Endometrial microvascular endothelial cells (primary cell): ENCODE results near the gene USP24. TPM values are rescaled to one million over a fixed set of nuclear protein-coding genes. Genes with fewer than 3 reads are reported as not detected.

Experiments used
- in situ Hi-C: cut with HindIII; loops from 2 replicates; pipeline ENCODE4 v1.10.0; 2017; ENCODE audit warnings: low sequenced_read_pairs, low pct_unique_long_range_greater_than_20kb; ENCODE audit errors: inconsistent ontology term
- total RNA-seq: library from RNA; depleted of rRNA; stranded (reverse); fragments of >200 nt; gene quantifications from one replicate; pipeline ENCODE4 v1.2.3, GENCODE V29; 2015; ENCODE audit errors: inconsistent ontology term

The USP24 gene
- total RNA-seq, 1 donor from 2014 or later: 22.5 TPM

DNA sequence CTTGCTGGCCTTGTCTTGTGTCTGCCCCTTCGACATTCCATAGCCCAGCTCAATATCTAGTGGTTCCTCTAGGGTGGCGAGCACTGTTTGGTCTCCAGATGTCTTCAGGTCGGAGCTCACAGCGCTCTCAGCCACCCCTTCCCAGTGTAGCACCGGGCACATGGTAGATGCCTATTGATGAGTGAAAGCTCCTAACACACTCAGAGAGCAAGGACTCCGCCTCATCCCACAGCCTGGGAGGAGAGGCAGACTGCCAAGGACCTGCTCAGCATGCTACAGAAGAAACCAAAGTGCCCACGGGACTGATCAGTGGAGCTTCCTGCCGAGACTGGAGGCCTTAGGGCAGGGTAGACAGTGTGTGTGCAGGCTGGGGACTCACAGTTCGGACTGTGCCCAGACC is 164.9 kb downstream of the USP24 start:
- in situ Hi-C loops: no loop called here

DNA sequence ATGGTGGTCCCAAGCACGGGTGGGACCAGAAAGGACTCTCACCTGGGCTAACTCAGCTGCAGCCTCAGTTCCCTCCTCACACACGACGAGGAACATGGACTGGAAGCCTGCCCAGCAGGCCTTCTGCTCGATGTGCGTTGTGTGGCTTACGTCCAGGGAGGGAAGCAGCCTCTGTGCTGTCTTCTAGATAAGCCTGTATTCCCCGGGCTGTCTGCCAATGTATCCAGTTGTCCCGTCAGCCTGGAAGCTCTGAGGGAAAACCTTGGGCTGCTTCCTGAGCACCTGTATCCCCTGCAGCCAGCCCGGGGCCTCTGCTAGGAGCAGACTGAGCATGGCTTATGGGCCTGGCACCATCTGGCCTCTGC is 165.3 kb downstream of the USP24 start:
- in situ Hi-C loops: no loop called here

DNA sequence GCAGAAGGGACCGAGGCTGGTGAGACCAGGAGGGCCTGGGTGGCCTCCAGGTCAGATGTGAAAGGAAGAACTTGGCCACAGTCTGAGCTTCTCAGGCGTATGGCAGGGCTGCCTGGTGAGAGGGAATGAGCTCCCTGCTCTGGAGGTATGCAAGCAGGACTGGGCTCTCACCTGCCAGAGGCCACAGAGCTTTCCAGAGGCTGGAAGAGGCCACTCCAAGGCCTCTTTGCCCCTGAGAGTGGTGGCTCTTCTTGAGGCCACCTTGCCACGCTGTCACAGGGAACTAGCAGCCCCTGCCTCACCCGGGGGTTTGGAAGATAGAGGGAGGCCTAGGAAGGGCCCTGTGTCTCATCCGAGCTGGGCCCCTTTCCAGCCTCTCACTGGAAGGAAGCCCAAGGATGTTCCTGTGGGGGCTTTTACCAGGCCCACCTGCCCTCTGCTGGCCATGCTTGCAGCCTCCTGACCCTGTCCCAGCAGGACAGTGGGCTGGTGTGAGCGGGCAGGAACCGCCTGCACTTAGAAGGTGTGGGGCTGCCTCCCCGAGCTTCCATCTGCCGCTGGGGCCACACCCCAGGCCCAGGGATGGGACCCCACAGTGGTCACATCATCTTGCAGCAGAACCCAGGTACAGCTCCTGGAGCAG is 165.8 kb downstream of the USP24 start:
- in situ Hi-C loops: no loop called here

DNA sequence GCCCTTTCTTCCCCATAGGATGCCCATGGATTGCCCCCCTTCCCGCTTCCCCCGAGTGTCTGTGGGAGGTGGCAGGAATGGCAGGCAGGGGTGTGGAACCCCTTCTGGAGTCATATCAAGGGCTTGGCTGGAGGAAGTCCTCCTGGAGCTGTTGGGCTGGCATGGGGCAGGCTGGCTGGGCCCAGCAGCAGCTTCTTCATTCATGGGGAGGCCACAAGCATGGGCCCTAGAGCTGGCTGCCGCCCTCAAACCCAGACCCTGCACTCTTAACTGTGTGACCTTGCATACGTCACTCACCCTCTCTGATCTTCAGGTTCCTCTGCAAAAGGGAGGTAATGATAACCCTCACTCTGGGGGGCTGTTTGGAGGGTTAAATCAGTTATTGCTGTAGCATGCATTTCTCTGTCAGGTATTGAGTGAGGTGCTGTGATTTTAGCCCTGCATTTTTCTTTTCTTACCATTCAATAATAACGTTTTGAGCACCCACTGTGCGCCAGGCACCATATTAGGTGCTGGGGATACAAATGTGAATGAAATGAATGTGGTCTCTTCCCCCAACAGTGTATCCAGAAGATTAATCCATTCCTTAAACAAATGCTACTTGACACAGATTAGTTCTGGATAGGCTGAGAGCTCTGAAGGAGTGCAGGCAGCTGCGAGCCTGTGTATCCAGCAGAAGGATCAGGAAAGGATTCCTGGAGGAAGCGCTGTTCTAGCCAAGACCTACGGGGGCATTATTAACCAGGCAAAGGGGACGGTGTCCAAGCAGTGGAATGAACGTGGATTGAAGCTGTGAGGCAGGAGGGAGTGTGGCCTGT is 166.5 kb downstream of the USP24 start:
- in situ Hi-C loops: no loop called here

DNA sequence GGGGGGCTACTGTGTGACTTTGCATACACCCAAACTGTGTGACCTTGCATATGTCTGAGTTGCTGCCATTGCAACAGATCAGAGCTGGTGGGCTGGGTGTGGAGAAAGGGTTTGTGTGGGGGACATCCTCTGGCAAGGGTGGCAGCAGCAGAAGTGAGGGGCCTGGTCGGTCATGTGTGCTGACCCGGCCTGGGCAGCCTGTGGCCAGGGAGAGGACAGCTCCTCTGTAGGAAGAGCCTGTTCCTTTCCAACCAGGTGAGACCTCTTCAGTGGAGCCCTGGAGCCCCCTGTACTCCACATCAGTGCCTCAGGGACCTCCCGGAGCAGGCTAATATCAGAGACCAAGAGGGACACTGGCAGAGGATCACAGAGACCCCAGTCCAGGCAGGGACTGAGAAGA is 167.6 kb downstream of the USP24 start:
- in situ Hi-C loops: no loop called here

DNA sequence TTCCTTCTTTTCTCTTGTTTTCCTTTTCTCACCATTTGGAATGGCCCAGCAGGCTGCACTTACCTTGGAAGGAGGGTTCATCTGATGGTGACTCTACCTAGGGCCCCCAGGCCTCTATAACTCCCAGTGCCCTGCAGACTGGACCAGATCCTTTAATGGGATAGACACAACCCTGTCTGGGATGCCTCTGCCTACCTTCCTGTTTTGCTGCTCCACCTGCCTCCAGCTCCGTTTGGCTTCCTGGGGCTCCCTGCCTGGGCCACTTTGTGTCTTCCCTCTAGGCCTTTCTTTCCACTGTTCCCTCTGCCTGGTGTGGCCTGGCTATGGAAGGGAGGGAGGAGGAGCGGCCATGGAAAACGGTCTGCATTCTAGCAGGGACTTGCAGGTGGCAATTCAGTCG is 168.3 kb downstream of the USP24 start:
- in situ Hi-C loops: no loop called here

DNA sequence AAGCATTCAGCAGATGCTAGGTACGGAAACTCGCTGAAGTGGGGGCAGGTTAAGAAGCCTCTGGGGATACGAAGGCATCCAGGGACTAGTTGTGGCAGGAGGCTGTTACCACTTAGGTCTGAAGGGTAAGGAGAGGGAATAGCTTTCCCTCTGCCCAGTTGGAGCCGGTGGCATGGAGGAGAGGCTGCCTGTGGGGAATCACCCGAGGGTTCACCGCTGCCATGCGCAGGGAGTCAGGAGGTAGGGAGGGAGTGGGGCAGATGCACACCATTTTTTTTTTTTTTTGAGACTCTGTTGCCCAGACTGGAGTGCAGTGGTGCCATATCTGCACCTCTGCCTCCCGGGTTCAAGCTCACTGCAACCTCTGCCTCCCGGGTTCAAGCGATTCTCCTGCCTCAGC is 169.7 kb downstream of the USP24 start:
- in situ Hi-C loops: no loop called here

DNA sequence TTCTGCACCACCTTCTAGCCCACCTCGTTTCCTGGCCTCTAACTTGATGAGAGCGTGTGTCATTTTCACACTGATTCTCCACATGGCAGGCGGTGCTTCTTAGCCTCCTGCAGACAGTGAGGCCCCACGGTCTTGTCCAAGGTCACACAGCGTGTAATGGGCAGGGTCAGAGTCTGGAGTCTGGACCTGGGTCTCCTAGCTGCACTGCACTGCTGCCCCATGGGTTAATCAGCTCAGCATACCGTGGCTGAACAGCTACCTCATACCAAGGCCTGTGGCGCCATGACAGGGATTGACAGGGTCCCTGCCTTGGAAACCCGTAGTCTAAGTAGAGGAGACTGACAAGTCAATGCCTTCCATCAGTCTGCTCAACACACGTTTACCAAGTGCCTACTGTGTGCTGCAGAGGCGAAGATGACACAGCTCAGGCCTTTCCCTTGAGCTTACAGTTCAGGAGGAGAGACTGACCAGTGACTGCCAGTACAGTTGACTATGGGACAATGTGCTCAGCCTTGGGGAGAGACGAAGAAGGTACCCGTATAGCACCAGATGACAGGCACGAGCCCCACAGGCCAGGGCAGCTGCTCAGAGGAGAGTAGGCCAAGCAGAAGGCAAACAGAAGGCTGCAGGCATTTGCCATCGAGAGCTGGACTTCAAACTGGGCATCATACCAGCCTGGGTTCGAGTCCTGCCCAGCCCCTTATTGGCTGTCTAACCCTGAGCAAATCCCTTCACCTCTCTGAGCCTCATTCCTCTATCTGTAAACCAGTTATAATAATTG is 170.4 kb downstream of the USP24 start:
- in situ Hi-C loops: no loop called here

DNA sequence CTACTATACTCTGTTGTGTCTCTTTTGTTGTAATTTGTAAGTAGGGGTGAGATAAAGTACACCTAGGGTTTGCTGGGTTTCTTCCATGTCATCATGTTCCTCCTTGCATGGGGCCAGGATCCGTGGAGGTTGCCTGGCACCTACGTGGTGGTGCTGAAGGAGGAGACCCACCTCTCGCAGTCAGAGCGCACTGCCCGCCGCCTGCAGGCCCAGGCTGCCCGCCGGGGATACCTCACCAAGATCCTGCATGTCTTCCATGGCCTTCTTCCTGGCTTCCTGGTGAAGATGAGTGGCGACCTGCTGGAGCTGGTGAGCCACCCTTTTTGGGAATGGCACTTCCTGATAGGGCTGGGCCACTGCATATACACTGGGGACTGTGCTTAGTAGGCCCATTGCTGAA is 171.4 kb downstream of the USP24 start:
- in situ Hi-C loops: no loop called here

DNA sequence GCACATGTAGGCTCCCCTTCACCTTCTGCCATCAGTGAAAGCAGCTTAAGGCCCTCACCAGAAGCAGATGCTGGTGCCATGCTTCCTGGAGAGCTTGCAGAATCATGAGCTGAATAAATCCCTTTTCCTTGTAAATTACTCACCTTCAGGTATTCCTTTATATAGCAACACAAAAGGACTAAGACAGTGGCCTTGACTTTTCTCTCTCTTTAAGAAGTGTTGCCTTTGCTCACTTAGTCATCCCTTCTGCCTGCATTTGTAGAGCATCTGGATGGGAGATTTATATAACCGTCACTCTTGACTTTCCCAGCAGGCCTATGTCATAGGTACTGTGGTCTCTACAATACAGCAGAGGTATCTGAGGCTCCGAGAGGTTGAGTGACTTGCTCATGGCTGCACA is 172.2 kb downstream of the USP24 start:
- in situ Hi-C loops: no loop called here

DNA sequence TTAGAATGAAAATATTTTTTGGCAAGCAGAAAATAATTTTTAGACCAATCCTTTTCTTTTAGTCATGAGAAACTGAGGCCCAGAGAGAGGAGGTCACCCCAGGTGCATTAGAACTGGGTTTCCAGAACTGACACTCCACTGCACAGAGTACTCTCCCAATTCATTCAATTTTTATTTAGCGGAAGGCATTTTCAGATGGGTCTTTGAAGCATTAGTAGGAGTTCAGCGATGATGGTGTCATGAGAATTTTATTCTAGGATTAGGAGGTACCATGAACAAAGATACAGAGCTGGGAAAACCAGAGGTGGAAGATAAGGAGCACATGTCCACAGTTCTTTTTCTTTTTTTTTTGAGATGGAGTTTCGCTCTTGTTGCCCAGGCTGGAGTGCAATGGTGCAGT is 173.6 kb downstream of the USP24 start:
- in situ Hi-C loops: no loop called here

DNA sequence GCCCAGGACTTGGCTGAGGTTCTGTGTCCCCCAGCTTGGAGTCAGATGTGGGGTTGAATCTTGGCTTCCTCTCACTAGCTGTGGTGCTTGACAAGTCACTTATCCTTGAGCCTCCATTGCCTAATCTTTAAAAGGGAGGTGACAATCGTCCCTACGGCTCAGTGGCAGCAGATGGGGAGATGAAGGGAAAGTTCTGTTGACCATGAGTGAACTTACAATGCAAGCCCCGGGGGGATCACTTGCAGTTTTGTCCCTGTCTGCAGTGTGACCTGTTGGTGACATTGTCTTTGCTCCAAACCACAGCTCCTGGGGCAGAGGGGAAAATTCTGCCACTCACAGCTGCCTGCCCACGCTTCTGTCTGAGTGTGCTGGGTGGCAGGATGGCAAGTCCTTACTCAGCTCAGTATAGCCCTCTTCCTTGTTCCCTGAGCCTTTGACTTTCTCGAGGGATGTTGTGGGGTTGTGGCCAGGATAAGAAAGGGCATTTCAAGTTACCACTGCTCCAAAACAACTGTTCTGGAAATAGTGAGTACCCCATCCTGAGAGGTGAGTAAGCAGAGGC is 174.2 kb downstream of the USP24 start:
- in situ Hi-C loops: no loop called here

DNA sequence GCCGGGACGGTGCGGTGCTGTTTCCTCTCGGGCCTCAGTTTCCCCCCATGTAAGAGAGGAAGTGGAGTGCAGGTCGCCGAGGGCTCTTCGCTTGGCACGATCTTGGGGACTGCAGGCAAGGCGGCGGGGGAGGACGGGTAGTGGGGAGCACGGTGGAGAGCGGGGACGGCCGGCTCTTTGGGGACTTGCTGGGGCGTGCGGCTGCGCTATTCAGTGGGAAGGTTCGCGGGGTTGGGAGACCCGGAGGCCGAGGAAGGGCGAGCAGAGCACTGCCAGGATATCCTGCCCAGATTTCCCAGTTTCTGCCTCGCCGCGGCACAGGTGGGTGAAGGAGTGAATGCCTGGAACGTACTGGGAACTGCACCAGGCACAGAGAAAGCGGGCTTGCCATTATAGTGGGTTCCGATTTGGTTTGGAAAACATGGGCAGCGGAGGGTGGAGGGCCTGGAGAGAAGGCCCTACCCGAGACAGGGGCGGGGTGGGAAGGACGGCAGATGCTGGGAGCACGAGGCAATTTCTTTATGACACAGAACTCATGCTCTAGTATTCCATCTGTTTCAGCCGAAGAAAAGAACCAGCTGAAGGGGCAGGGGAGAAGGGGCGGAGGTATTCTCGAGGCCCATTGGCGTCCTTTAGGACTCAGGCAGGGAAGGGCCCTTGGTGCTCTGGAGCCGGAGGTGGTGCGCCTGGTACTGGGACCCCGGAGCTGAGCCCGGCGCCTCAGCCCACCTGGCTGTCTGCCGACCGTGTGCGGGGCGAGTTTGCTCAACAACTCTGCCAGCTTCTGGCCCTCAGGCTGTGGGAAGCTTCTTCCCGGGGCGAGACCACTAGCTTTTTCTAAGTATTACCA is 174.9 kb downstream of the USP24 start:
- in situ Hi-C loops: no loop called here

DNA sequence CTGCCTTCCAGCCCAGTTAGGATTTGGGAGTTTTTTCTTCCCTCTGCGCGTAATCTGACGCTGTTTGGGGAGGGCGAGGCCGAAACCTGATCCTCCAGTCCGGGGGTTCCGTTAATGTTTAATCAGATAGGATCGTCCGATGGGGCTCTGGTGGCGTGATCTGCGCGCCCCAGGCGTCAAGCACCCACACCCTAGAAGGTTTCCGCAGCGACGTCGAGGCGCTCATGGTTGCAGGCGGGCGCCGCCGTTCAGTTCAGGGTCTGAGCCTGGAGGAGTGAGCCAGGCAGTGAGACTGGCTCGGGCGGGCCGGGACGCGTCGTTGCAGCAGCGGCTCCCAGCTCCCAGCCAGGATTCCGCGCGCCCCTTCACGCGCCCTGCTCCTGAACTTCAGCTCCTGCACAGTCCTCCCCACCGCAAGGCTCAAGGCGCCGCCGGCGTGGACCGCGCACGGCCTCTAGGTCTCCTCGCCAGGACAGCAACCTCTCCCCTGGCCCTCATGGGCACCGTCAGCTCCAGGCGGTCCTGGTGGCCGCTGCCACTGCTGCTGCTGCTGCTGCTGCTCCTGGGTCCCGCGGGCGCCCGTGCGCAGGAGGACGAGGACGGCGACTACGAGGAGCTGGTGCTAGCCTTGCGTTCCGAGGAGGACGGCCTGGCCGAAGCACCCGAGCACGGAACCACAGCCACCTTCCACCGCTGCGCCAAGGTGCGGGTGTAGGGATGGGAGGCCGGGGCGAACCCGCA is 175.7 kb downstream of the USP24 start, which contains the start of gene PCSK9:
Gene PCSK9, plus strand, starts transcription at position 207 of the 741 bp plus-strand sequence. Its CDS starts 290 bp downstream, at position 497.
- in situ Hi-C loops: no loop called here

DNA sequence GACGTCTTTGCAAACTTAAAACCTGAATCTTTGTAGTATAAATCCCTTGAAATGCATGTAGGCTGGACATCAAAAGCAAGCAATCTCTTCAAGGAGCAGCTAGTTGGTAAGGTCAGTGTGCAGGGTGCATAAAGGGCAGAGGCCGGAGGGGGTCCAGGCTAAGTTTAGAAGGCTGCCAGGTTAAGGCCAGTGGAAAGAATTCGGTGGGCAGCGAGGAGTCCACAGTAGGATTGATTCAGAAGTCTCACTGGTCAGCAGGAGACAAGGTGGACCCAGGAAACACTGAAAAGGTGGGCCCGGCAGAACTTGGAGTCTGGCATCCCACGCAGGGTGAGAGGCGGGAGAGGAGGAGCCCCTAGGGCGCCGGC is 176.2 kb downstream of the USP24 start:
- in situ Hi-C loops: no loop called here

DNA sequence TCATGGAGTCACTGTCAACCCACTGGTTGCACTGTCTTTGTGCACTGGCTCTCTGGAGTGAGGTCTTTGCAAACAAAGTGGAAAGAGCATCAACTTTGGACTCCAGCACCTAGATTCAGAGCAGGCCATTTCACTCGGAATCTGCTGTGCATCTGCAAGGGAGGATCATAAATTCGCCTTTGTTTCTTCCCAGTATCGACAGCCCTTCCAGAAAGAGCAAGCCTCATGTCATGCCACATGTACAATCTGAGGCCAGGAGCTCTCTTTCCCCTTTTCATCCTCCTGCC is 176.7 kb downstream of the USP24 start:
- in situ Hi-C loops: no loop called here

DNA sequence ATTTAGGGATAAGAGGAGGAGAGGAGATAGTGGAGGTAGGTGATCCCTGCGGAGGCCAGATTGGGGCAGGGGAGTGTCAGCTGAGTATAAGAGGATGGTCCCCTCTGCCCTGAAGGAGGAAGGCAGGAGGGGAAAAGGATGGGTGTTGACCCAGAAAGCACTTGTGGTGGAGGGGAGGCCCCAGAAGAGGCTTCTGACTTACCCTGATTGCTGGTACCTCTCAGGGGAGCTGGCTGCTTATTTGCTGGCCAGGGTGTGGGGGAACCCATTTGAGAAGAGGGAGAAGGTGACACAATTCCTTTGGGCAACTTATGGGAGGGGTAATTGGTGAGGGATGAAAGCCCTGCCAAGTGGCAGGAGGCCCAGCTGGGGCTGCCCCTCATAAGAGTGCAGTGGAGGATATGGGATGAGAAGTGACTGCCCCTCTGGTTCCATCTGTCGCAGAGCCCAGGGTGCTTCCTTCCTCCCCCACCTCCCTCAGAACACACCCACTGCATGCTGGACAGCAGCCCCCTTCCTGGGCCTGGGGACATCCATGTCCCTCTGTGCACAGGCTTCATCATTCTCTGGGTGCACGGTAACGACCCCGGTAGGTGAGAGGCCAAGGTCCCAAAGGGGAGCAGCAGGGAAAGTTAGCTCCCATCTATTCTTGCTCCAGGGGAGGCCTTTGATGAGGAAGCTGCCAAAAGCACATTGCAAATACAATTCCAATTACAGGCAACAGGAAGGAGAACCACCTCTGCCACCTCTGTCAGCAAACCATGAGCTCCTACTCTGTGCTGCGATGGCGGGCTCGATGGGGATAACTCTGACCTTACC is 177.2 kb downstream of the USP24 start:
- in situ Hi-C loops: no loop called here

DNA sequence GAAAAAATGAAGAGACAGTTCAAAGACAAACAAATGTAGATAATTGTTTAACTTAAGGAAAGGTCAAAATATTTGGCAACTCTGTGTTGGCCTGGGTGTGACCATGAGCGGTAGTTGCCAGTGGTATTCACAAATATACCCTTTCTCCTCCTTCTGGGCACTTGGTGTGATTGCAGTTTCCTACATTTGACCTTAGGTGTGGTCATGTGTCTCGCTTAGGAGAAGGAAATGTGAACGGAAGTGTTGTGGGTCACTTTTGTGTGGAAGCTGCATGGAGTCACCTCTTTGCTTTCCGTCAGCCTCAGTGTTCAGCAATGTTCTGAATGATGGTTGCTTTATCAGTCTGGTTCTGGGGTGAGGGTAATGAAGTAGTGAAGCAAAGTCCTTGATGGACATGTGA is 179.3 kb downstream of the USP24 start:
- in situ Hi-C loops: no loop called here
